HG03064 (cell line): ENCODE results near the gene HSPA1B.
"Not testable (repeated sequence)": the region's sequence is repeated elsewhere in the genome, so short reads cannot be mapped to it uniquely, and the experiment has no call there.

Source experiments
- ATAC-seq: cut with Tn5 transposase; IDR thresholded peaks from one replicate; pipeline ENCODE4 v1.9.1; 2021; ENCODE audit warnings: low read depth; ENCODE audit not compliant: unreplicated experiment

Gene HSPA1B

DNA sequence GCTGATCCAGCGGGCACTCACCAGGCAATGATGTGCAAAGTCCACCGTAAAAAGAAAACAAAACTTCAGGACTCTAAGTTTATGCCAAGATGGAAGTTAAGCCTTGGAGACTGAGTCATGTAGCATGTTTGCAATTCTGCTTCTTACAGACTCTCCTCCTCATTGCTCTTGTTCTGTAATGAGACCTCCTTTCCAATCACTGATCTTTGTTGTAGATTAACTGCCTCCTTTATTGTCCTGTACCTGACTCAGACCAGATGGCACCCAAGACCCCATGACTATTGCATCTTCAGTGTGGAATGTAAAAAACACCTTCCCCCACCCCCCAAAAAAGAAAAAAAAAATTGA, 23.9 kb downstream of the HSPA1B start:
- ATAC-seq, result no peak

DNA sequence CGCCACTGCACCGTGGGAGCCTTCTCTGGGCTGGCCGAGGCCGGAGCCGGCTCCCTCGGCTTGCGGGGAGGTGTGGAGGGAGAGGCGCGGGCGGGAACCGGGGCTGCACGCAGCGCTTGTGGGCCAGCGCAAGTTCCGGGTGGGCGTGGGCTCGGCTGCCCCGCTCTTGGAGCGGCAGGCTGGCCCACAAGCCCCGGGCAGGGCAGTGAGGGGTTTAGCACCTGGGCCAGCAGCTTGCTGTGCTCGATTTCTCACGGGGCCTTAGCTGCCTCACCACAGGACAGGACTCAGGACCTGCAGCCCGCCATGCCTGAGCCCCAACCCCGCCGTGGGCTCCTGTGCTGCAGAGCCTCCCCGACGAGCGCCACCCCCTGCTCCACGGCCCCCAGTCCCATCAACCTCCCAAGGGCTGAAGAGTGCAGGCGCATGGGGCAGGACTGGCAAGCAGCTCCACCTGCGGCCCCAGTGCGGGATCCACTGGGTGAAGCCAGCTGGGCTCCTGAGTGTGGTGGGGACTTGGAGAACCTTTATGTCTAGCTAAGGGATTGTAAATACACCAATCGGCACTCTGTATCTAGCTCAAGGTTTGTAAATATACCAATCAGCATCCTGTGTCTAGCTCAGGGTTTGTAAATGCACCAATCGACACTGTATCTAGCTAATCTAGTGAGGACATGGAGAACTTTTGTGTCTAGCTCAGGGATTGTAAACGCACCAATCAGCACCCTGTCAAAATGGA, 24.6 kb downstream of the HSPA1B start:
- not testable (repeated sequence) for ATAC-seq

DNA sequence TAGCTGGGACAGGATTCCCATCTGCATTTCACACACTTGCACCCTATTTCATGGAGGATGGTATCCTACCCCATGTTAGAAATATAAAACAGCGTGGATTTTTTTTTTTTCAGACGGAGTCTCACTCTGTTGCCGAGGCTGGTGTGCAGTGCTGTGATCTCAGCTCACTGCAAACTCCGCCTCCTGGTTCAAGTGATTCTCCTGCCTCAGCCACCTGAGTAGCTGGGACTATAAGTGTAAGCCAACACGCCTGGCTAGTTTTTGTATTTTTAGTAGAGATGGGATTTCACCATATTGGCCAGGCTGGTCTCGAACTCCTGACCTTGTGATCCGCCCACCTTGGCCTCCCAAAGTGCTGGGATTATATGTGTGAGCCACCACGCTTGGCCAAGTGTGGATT, 30.2 kb downstream of the HSPA1B start:
- not testable (repeated sequence) for ATAC-seq

DNA sequence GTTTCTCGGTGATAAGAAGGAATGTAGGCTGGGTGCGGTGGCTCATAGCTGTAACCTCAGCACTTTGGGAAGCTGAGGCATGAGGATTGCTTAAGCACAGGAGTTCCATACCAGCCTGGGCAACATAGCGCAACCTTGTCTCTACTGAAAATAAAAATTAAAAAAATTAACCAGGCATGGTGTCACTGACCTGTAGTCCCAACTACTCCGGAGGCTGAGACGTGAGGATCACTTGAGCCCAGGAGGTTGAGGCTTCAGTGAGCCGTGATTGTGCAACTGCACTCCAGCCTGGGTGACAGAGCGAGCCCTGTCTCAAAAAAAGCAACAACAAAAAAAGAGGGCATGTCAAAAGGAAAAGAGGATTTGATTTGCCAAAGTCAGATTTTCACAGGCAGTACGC, 31.2 kb downstream of the HSPA1B start:
- ATAC-seq, result no peak

DNA sequence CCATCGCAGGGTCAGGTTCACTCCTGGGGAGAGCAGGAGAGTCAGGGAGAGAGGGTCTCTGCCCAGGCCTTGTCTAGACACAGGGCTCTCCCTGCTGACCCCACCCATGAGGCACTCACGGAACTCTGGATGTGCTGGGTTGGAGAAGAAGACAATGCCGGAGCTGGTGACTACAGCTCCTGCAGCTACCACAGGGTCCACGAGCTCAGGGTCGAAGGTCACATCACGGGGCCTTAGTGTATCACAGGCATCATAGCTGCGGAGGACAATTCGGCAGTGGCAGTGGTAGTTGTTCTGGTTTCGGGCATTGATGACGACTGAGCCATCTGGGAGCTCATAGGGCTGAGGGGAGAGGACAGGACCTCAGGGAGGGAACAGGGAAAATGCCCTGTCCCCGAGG, 32.4 kb downstream of the HSPA1B start:
- no peak for ATAC-seq

DNA sequence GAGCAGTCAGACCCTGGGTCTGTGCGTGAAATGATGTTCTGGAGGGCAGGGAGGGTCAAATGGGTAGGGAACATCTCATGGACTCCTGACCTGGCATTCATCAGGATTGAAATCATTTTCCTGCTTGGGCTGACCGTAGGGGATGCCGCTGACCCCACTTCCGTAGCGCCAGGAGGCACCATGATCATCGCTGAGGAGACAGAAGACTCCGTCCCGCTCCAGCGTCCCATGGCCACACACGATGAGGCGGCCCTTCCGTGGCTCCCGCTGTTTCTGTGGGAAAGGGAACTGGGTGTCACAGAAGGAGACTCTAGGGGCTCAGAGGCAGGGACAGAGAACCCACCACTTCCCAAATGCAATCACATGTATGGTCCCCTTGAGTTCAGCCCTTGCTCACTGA, 32.8 kb downstream of the HSPA1B start:
- ATAC-seq, result no peak

DNA sequence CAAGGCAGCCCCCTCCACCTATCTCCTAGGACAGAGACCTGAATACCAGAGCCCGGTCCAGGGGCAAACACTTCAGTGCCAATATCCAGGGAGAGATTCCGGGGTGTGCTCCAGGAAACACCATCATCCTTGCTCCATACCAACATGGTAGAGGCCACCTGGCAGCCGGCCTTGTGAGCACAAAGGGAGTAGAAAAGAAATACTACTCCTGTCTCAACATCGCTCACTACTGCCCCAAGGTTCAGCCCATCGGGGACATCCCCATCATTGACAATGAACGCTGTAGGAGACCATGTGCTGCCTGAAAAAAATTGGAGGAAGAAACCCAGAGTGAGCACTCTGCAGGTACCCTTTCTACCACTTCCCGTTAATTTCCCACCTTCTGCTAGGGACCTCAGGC, 33.6 kb downstream of the HSPA1B start:
- ATAC-seq, result no peak

DNA sequence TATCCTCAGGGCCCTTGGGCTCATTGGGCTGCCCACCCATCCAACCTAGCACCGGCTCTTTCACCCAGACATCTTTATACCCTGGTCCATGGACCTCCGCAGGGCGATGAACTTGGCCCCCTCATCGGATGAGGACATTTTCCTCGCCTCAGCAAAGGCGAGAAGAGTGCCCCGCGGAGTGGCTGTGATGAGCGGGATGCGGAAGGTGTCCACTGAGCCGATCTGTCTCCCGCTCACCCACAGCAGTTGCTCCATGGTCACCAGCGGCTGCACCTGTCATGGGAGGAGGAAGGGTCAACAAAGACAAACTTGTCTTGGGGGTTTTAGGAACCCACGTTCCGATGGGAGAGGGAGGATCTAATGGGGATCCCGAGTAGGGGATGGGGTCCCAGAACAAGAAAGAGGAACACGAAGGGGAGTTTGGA, 34.4 kb downstream of the HSPA1B start:
- no peak for ATAC-seq

DNA sequence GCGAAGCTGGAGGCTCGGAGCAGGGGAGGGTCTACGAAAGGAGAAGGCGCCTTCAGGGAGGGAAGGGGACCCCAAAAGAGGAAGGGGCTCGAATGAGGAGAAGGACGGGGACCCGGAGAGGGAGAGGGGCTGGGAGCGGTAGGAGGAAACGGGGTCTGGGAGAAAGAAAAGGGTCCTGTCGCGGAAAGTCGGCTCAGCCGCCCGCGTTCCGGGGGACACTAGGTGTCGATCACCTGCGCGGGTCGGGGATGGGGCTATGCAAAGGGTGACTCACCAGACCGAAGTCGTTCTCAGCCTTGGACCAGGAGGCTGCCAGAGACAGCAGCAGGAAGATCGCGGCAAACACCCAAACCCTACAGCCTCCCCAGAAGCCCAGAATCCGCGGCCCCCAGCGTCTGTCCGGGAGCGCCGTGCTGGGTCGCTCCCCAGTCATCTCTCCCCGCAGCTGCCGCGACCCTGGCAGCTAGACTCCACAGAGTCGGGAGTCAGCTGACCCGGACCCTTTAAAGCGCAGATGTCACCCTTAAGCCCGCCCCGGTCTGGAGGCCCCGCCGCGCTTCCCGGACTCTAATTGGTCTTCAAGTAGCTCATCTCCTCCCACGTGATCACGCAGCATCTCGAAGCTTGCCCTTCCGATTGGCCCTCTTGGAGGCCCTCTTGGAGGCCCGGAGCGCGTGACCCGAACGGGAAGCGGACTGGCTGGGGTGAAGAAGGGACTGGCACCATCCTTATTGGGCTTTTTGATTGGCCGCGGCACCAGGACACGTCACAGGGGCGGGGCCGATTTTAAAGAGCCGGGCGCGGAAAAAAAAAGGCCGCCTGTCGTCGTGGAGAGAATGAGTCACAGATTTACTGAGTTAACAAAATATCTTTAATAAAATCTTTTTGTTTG, 35.1 kb downstream of the HSPA1B start, which contains the start of gene NEU1:
Gene NEU1 (minus strand): TSS at position 478 of the 892 bp plus-strand sequence. CDS start 45 bp downstream, at position 433.
- ATAC-seq, result peak; percentile 82

DNA sequence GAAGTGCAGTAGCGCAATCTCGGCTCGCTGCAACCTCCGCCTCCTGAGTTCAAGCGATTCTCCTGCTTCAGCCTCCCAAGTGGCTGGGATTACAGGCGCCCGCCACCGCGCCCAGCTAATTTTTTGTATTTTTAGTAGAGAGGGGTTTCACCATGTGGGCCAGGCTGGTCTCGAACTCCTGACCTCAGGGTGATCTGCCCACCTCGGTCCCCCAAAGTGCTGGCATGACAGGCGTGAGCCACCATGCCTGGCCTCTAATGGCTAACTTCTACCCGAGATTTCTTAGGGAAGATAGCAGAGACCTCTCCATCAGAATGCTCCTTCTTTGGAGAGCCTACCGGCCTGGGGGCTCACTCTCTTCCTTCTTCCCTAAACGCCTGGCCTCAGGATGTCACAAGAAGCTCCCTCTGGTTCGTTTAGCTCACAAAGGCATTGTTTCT, 36.6 kb downstream of the HSPA1B start:
- not testable (repeated sequence) for ATAC-seq

DNA sequence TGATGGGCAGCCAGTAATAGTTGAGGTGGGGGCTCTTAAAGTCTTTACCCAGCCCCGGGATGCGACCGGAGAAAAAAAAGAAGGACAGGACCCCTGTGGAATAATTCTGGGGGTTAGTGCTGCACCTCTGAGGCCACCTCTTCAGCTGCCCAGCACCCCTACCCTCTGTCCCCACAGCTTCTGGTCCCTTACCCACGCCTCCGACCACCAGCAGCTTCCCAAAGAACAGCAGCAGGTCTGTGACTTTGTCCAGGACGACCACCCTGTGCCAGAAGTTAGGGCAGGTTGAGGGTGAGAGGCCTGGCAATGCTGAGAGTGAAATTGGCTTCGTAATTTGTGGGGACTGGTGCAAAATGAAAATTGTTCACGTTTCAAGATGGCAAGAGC, 37.3 kb downstream of the HSPA1B start:
- ATAC-seq, result no peak

DNA sequence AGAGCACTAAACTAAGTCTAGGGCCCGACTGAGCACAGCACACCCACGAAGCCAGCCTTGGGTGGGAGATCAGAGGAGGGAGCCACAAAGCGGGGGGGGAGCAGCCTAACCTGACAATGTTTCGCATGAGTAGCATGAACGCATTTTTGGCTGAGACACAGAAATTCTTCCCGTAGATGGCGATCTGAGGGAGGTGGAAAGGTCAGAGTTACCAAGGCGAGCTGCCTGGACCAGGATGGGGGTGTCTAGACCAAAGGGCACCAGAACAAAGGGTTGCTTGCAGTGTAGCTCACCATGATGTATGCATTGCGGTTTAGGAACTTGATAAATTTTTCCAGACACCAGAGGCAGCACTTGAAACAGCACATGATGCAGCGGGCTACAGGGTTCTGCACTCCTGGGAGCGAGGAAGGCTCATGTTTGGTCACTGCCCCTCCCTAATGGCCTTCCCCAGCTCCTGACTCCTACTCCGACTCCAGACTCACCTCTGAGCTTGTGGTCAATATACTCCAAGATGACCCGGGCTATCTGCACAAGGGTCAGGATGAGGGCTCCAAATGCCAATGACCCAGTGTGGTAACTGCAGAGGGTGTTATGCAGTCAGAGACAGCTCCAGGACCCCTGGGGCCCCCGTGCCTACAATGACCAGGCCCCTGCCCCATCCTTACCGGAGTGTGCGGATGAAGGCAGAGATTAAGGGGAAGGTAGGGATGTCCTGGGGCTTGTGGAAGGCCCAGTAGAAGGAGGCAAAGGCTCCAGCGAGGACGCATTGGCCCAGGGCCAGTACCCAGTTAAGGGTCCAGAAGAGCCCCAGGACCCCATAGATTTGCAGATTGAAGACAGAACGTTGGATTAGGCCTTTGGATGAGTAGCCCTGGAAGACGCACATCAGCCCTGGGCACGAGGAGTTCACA, 37.9 kb downstream of the HSPA1B start:
- no peak for ATAC-seq

DNA sequence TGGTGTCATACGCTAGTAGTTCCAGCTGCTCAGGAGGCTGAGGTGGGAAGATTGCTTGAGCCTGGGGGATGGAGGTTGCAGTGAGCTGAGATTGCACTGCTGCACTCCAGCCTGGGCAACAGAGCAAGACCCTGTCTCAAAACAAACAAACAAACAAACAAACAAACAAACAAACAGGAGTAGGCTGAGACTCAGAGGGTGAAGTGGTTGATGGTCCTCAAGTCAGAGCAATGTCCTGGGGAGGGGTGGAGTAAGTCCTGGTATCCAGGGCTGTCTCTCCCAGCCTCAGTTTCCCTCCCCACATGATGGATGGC, 41.1 kb downstream of the HSPA1B start:
- not testable (repeated sequence) for ATAC-seq

DNA sequence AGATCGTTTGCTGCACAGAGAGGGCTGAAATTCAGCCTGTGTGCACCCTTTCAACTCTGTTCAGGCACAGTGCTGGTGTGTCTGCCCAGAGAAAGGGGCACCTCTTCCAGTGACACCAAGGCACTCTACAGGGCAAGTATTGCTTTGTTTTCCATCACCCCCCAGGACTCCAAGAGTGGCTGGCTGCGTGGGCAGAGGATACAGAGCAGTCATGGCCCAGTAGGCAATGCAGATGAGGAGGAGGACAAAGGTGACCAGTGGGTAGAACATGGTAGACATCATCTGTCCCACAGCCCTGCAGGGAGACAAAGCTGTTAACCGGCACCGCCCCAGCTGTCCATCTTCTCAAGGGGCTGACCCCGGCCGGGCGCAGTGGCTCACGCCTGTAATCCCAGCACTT, 41.8 kb downstream of the HSPA1B start:
- no peak for ATAC-seq

DNA sequence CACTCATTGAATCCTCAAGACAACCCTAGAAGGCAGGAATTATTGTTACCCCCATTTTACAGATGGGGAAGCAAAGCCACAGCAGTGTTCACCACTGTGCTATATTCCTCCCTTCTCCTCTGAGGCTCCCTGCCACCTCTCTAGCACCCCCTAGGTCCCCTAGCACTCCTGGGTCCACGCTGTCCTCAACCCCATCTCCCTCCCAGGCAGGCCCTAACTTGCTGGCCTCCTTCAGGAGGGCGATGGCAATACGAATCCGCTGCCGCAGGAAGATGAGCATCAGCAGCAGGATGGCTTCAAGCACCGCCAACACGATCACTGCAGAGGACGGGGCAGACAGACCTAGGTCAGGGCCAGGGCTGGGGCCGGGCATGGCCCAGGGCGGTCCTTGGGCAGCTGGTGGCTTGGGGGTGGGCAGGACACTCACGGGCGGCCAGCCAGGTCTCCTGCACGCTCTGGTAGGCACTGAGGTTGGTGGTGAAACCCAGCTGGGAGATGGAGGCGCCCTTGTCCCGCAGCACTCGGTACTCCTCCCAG, 42.9 kb downstream of the HSPA1B start:
- ATAC-seq, result no peak

DNA sequence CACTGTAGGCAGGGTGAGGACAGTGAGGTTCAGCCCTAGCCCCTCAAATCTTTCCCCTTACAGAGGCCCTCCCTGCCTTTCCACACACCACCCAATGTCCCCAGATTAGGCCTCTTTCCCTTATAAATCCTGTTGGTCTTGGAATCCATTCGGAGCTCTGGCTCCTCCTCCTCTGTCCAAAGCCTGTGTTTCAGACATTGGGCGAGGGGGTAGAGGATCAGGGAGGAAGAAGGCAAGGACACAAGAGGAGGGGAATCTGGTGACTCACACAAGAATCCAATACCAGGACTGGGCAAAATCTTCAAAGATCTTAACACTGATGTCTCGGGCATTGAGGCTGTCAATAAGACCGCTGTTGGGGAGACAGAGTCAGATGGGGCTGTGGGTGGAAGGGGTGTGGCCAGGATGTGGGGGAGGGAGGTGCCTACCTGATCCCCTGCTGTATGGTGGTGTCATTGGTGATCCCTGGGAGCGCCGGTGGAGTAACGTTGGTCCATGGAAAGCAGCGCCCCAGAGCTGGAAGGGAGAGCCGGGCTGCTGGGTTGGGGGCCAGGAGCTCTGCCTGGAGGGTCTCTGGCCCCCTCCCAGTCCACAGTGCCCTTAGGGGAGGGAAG, 43.6 kb downstream of the HSPA1B start:
- ATAC-seq, result no peak

DNA sequence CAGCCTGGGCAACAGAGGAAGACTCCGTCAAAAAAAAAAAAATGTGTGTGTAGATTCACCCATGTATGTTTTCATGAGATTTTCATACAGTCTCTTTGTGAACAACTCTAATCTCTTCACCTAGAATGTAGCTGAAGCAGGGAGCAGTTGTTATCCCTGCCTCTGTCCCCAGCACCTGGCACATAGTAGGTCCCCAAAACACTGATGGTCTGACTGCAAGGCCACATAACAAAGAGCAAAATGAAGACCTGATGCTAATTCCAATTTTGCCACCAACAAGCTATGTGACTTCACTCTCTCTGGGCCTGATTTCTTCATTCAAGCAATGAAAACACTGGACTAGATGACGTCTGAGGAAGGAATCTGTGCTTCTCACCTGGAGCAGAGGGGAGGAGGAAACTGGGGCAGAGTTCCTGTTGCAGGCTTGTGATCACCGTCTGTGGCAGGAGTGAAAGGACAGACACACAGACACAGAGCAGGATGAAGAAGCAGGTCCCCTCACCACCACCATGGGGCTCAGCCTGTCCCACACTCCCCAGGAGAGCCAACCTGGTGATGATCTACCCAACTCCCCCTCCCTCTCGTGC, 46.6 kb downstream of the HSPA1B start:
- no peak for ATAC-seq

DNA sequence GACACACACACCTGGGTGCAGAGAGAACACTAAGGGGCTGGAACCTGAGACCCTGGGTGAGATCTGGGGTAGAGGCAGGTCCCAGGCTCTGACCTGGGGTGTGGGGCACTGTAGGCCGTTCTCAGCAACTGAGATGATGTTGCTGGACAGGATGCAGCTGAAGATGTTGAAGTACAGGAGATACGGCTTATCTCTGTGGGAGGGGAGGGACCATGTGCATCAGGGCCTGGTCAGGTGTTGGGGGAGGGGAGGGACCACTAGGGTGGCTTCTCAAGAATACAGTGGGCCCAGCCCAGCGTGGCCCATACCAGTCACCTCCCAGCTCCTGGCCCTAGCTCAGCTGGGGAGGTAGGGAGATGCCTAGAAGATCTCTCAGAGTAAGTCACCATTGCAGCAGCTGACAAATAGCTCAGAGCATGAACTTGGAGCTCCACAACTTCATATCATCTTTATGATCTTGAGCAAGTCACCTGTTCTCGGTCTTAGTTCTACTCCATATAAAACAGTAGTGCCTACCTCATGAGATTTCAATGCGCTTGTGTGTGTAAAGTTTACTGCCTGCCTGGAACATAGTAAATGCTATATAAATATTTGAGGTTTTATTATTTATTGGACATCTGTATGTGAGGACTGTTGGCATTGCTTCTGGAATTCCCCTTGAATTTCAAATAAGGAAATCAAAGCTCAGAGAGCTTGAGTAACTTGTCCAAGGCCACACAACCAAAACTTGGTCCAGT, 47.5 kb downstream of the HSPA1B start:
- no peak for ATAC-seq

DNA sequence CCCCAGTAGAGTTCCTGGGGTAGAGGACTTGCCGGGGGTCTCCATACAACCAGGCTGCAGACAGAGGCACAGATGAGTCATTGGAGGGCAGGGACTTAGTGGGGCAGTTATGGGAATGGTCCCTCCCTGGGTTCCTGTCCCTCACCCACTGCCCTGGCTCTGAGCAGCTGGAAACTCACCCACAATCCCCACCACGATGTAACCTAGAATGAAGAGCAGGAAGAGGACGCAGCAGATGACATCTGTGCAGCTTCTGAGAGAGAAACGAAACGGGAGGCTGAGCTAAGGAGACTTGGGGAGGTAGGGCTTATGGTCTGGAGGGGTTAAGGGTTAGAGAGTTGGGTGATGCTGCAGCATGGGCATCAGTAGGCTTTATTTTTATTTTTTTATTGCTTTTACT, 48.3 kb downstream of the HSPA1B start:
- ATAC-seq, result no peak
